Body of pancreas (tissue), 4 donors: ENCODE results near the gene PRCC. TPM values are rescaled to one million over a fixed set of nuclear protein-coding genes. Genes with fewer than 3 reads are reported as not detected.

ENCODE experiments used
- ATAC-seq: fragments of 150-250 bp; one replicate; pipeline ENCODE4 v1.9.1; 2016
- DNase-seq, 4 donors: peaks; one replicate each; pipeline ENCODE4 v3.0.0-alpha.2; 2019
- H3K27ac ChIP-seq, 4 donors: fragments of 200-600 bp; sonication (generic); 1 replicate in 3 of 4; 2 replicates in 1 of 4; pipeline versions ENCODE4 v1.5.1 to v1.6.1; 2016 to 2019; ENCODE audit warnings: mild to moderate bottlenecking in 1 of 4, mixed read lengths in 1 of 4, moderate library complexity in 1 of 4
- H3K27me3 ChIP-seq, 2 donors: fragments of 200-600 bp; sonication (generic); one replicate each; pipeline ENCODE4 v1.6.0; 2016; ENCODE audit warnings: mild to moderate bottlenecking in 1 of 2
- H3K36me3 ChIP-seq, 2 donors: fragments of 200-600 bp; sonication (generic); replicated peaks in 1 of 2; 2 replicates each; pipeline ENCODE4 v1.5.1; 2016; ENCODE audit warnings: low read depth in 2 of 2; ENCODE audit not compliant: insufficient read depth in 1 of 2
- H3K4me1 ChIP-seq: fragments of 200-600 bp; sonication (generic); one replicate; pipeline ENCODE4 v1.6.0; 2016
- H3K4me3 ChIP-seq, 2 donors: fragments of 200-600 bp; sonication (generic); 1 replicate in 1 of 2; 2 replicates in 1 of 2; pipeline ENCODE4 v1.5.1; 2016 to 2019
- H3K9me3 ChIP-seq, 3 donors: fragments of 200-600 bp; sonication (generic); 1 replicate in 2 of 3; 2 replicates in 1 of 3; pipeline ENCODE4 v1.5.1; 2016
- CTCF ChIP-seq, 7 experiments: fragments of 450-650 bp in 4 of 7; fragments of 200-600 bp in 3 of 7; sonication (generic) in 3 of 7; IDR thresholded peaks; one replicate each; pipeline ENCODE4 v1.5.1; 2016 to 2019; ENCODE audit warnings: antibody characterized with exemption in 7 of 7
- POLR2A ChIP-seq, 3 donors: fragments of 450-650 bp; IDR thresholded peaks; one replicate each; pipeline ENCODE4 v1.6.1; 2016; ENCODE audit warnings: antibody characterized with exemption in 3 of 3, mild to moderate bottlenecking in 2 of 3
- WGBS, 2 donors: methylation state at CpG; one replicate each; pipeline ENCODE4 v1.1.5; 2017; 5-methylcytosine and 5-hydroxymethylcytosine counted together
- intact Hi-C: fragments of 100-400 bp; cut with DNase I; formaldehyde crosslinking; loops from one replicate; pipeline ENCODE4 v1.15.1; 2023
- total RNA-seq, 2 donors: library from RNA; depleted of rRNA; stranded (reverse); fragments of >200 nt; gene quantifications; one replicate each; pipeline ENCODE4 v1.1.0, GENCODE V29; 2016

Gene PRCC
- total RNA-seq, 2 donors from 2014 or later, result 19.2 to 28.3 TPM

- intact Hi-C loops, result no loop called here
- no peaks in the 10 kb centered on the region for H3K27me3 ChIP-seq
- H3K9me3 ChIP-seq, result no peaks in the 10 kb centered on the region
- 8% methylated on average over 6 to 7 of the region's 7 CpGs for WGBS, 2 donors
- TF ChIP-seq POLR2A (IDR thresholded peaks at IDR 0.05) (no peak), CTCF (IDR thresholded peaks at IDR 0.05) (no peak)
- H3K27ac ChIP-seq, result peak overlapping the region; percentile 37 to 72 (median 60)
- peak in 1 of 4 donors; percentile 13 for DNase-seq
- peaks cover 21% of the 10 kb centered on the region for H3K4me1 ChIP-seq
- H3K36me3 ChIP-seq, result peaks cover 0 to 10% of the 10 kb centered on the region in 2 donors
- ATAC-seq, result peak; percentile 0
- H3K4me3 ChIP-seq, result peak overlapping the region; percentile 42 to 47
Observed at GRCh38 chr1:156740237-156740740, 27.0 kb upstream of the PRCC start.

GRCh38 chr1:156740741-156741480 is 26.4 kb upstream of the PRCC start, which contains the start of gene MRPL24:
MRPL24 (minus strand) TSS chr1:156741088; CDS start chr1:156738704, 2,384 bp downstream.
- no peaks in the 10 kb centered on the region for H3K27me3 ChIP-seq
- DNase-seq (peak; percentile 98 to 100 (median 98)), ATAC-seq (peak; percentile 97)
- TF ChIP-seq POLR2A (IDR thresholded peaks at IDR 0.05) (peak in 2 of 3 donors; percentile 70 to 77), CTCF (IDR thresholded peaks at IDR 0.05) (no peak)
- H3K9me3 ChIP-seq, result no peaks in the 10 kb centered on the region
- intact Hi-C loops, result no loop called here
- H3K36me3 ChIP-seq, result peaks cover 0 to 10% of the 10 kb centered on the region in 2 donors
- WGBS, 2 donors, result 0% methylated on average over 28 to 38 of the region's 38 CpGs
- H3K27ac ChIP-seq, result peak within 1 kb of the TSS; percentile 41 to 85 (median 78)
- H3K4me3 ChIP-seq, result peak within 1 kb of the TSS; percentile 42 to 47
- H3K4me1 ChIP-seq, result peaks cover 28% of the 10 kb centered on the region

- Histone ChIP-seq H3K27me3 (no peaks in the 10 kb centered on the region), H3K36me3 (peaks cover 0 to 10% of the 10 kb centered on the region in 2 donors), H3K27ac (peak overlapping the region; percentile 41 to 85 (median 78)), H3K4me3 (no peak overlapping the region), H3K9me3 (no peaks in the 10 kb centered on the region), H3K4me1 (peaks cover 34% of the 10 kb centered on the region)
- no peak for ATAC-seq
- TF ChIP-seq POLR2A (IDR thresholded peaks at IDR 0.05) (no peak), CTCF (IDR thresholded peaks at IDR 0.05) (no peak)
- WGBS, 2 donors, result 46 to 55% methylated on average over 8 of the region's 8 CpGs
- intact Hi-C loops, result no loop called here
- DNase-seq, result no peak
Observed at GRCh38 chr1:156741481-156741983, 25.8 kb upstream of the PRCC start.

GRCh38 chr1:156742017-156742416 is 25.3 kb upstream of the PRCC start:
- Histone ChIP-seq H3K9me3 (no peaks in the 10 kb centered on the region), H3K36me3 (peaks cover 0 to 8% of the 10 kb centered on the region in 2 donors), H3K27me3 (no peaks in the 10 kb centered on the region), H3K4me3 (no peak overlapping the region), H3K4me1 (peaks cover 38% of the 10 kb centered on the region), H3K27ac (peak overlapping the region in 2 of 4 donors; percentile 72 to 83)
- ATAC-seq (no peak), DNase-seq (no peak)
- WGBS, 2 donors, result 84 to 85% methylated on average over 3 of the region's 3 CpGs
- intact Hi-C loops, result no loop called here
- TF ChIP-seq CTCF (IDR thresholded peaks at IDR 0.05) (no peak), POLR2A (IDR thresholded peaks at IDR 0.05) (no peak)
